Stimulated activated CD8-positive, alpha-beta memory T cell treated with anti-CD3 and anti-CD28 coated beads, Interleukin-7, amount 100 ng/mL, for 4 hours (primary cell): Measurements from ENCODE around the gene LCN9.
"Not testable (repeated sequence)": the region's sequence is repeated elsewhere in the genome, so short reads cannot be mapped to it uniquely, and the experiment has no call there.

ENCODE experiments used
- DNase-seq, 2 donors: peaks; one replicate each; pipeline ENCODE4 v3.0.0-alpha.2; 2020; ENCODE audit warnings: low read depth in 2 of 2

Gene LCN9

GRCh38 chr9:135662758-135663450 is at the start of gene LCN9:
LCN9 (plus strand) TSS chr9:135663309; CDS start chr9:135663322, 13 bp downstream.
- DNase-seq = no peak

GRCh38 chr9:135613946-135614805 is 48.9 kb upstream of the LCN9 start:
- DNase-seq = no peak

- DNase-seq = no peak
Measured at GRCh38 chr9:135614821-135615665, 48.1 kb upstream of the LCN9 start.

- DNase-seq = no peak
Measured at GRCh38 chr9:135615666-135616618, 47.2 kb upstream of the LCN9 start.

- DNase-seq = no peak
Measured at GRCh38 chr9:135616619-135617537, 46.2 kb upstream of the LCN9 start.

GRCh38 chr9:135617538-135617900 is 45.6 kb upstream of the LCN9 start:
- DNase-seq = no peak

- no peak for DNase-seq
Measured at GRCh38 chr9:135617991-135618411, 45.1 kb upstream of the LCN9 start.

GRCh38 chr9:135618866-135619598 is 44.1 kb upstream of the LCN9 start:
- DNase-seq = no peak

GRCh38 chr9:135619599-135619886 is 43.6 kb upstream of the LCN9 start:
- DNase-seq = no peak

- no peak for DNase-seq
Measured at GRCh38 chr9:135620558-135620957, 42.6 kb upstream of the LCN9 start.

GRCh38 chr9:135622415-135623020 is 40.6 kb upstream of the LCN9 start:
- DNase-seq = no peak

GRCh38 chr9:135624282-135624681 is 38.8 kb upstream of the LCN9 start:
- no peak for DNase-seq

- no peak for DNase-seq
Measured at GRCh38 chr9:135632841-135633240, 30.3 kb upstream of the LCN9 start.

- not testable (repeated sequence) for DNase-seq
Measured at GRCh38 chr9:135636930-135637530, 26.1 kb upstream of the LCN9 start.

- DNase-seq = no peak
Measured at GRCh38 chr9:135639196-135639595, 23.9 kb upstream of the LCN9 start, which contains the start of gene GLT6D1. GLT6D1 (minus strand) TSS chr9:135639540; CDS start chr9:135639187, 353 bp downstream.

- DNase-seq = no peak
Measured at GRCh38 chr9:135641047-135641446, 22.1 kb upstream of the LCN9 start.

- no peak for DNase-seq
Measured at GRCh38 chr9:135641745-135642144, 21.4 kb upstream of the LCN9 start.

- no peak for DNase-seq
Measured at GRCh38 chr9:135644631-135645218, 18.4 kb upstream of the LCN9 start.
